CD4-positive, alpha-beta T cell treated with Interferon alpha-2 for 1 hour (primary cell): Measurements from ENCODE around the gene CD9.
"Not testable (repeated sequence)": the region's sequence is repeated elsewhere in the genome, so short reads cannot be mapped to it uniquely, and the experiment has no call there.

Experiments used
- DNase-seq, 2 donors: peaks; one replicate each; pipeline ENCODE4 v3.0.0-alpha.2; 2020 to 2022

The CD9 gene

DNA sequence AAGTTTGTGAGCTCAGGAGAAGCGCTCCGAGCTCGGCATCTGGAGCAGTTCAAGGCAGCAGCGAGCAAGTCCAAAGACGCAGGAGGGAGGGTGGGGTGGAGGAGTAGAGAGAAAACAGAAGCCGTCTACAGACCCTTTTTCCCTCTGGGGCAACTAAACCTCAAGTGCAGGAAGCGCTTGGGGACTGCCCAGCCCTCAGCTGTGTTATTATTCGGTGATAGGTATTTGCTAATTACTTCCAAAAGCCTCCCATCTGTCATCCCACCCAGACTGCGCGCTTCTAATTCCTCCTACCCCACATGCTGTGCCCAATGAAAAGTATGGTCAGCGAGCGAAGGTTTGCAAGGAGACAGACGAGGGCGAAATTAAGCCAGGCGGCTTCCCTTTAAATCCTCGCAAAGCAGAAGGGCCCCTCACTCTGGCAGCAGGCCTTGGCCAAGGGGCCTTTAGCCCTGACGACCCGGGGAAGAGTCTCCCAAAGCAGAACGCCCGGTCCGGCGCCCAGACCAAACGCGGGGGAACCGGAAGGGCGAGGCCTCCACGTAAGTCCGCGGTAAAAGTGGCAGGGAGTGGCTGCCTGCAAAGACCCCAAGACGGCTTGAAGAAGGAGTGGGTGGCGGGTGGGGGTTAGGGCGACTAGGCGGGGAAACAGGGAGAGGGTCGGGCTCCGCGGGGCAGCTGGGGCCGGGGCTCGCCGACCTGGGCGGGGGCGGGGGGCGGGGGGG lies 507 bp upstream of the CD9 start:
- DNase-seq = no peak

DNA sequence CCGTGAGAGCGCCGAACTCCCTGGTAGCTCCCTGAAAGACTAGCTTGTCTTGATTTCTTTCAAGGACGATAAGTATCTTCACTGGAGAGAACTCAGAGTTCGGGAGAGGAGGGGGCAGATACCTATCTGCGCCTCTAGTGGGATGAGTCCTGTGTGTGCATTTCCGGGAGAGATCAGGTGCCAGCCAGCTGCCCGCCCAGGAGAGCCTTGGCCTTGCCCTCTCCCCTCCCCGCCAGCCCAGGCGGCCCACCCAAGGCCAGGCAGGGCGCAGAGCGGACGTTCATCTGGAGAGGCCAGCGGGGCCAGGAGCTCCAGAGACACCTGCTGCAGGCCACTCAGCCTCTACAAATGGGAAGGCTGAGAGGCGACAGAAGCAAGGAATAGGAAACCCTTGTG lies 1.0 kb downstream of the CD9 start:
- no peak for DNase-seq

DNA sequence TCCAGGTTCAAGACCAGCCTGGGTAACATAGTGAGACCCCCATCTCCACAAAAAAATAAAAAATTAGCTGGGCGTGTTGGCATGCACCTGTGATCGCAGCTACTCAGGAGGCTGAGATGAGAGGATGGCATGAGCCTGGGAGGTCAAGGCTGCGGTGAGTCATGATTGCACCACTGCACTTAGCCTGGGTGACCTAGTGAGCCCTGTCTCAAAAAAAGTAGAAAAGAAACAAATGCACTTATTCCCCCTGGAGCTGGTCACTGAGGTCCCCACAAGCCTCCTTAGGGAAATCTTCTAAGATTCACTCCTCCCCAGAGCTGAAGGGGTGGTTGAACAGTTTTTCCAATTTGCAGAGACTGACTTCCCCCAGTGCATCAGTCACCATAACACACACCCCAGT lies 1.6 kb downstream of the CD9 start:
- DNase-seq = no peak

DNA sequence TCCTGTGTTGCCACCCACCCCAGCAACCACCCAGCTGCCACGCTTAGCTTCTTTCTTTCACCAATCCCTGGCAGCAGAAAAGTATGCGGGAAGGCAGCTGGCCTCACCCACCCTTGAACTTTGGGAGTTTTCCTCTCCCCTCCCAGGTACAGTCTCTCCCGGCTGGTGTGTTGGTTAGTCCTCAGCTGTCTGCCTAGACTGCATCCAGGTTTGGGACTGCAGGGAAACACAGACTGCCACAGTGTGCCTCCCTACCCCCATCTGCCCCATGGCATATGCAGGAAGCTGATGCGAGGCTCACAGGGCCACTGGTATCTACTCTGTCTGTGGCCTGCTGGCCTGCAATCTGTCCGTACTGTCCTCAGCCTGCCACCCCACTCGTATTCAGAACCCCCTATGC lies 2.1 kb downstream of the CD9 start:
- no peak for DNase-seq

DNA sequence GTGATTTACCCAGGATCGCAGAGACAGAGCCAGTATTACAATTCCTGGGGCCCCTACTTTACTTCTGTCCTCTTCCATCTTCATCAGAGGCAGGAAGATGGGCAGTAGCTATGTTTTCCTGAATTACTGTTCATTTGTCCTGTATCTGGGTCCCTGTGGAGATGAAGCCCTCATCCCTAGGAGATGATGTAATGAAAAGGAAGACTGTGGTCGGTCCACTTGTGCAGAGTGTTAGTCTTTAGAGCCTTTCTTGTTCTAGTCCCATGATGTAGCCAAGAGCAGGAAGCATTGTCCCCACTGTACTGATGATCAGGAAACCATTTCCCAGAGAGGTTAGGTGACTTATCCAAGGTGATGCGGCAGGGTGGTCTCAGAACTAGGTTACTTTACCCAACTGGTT lies 2.6 kb downstream of the CD9 start:
- DNase-seq = no peak

DNA sequence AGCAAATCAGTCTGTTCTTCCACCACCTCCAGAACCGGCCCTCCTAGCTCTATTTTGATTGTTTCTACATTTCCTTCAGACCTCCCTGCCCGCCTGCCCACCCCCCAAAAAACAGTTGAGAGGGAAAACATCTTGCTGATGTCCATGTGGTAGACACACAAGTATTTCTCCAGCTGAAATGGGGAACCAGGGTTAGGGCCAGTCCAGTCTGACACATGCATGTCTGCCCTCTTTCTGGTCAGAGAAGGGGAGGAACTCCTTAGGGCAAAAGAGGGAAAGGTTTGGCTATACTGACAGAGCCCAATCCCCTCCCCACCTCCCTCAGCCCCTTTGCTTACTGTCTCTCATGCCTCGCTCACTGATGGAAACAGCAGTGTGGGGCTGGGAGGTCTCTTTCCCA lies 3.4 kb downstream of the CD9 start:
- no peak for DNase-seq

DNA sequence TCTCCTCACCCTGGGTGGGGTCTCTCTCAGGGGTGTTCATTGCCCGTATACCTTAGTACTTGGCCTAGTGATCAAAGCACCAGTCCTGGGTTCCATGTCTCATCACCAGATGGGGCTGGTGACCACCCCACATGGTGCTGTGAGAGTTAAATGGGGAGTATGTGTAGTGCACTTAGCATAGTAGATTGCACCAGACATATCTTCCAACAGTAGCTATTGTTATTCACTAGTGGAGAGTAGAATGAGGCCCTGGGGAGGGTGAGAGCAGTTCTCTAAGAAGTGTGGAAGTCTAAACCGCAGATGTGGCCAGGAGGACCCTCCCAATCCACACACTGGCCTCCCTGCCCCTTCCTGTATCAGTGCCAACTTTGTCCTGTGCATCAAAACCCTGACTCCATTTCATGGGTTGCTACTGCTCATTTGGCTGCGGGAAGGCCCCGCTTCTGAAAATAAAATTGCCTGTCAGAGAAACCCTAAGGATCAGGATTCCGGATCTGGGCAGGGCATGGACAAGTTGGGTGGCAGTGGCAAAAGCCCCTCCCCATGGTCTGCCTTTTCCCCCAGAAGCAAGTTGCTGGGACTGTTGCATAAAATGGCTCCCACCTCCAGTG lies 4.4 kb downstream of the CD9 start:
- DNase-seq = no peak

DNA sequence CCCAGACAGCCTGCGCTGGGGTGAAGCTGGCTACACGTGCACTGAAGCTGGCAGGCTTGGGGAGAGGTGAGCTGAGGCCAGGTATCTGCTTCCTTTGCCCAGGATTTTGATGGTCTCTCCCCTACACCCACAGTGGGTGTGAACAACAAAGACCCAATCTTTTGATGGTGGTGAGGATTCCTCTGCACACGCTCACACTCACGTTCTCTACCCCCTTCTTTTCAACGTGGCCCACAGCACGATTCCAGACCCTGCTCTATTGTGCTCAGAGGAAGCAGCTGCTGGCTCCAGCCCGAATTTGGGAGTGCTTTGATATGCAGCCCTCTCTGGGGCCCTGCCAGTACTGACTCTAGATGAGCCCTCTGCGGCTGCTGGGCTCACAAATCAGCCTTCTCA lies 4.9 kb downstream of the CD9 start:
- no peak for DNase-seq

DNA sequence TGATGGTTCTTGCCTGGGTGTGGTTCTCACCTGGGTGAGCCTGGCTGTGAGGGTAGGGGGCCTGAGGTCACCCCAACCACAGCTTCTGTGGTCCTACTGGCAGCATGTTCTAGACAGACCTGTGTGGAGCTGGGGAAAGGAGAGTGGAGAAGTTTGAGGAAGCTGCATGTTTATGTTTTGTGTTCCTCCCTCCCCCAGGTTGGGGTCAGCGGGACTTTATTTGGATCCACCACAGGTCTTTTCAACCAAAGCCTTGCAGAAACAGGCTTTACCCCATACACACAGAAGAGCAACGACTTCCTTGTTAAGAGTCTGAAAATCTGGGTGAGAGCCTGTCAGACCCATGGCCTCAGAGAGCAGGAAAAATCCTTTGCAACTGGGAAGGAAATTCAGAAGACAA lies 5.6 kb downstream of the CD9 start:
- DNase-seq = no peak

DNA sequence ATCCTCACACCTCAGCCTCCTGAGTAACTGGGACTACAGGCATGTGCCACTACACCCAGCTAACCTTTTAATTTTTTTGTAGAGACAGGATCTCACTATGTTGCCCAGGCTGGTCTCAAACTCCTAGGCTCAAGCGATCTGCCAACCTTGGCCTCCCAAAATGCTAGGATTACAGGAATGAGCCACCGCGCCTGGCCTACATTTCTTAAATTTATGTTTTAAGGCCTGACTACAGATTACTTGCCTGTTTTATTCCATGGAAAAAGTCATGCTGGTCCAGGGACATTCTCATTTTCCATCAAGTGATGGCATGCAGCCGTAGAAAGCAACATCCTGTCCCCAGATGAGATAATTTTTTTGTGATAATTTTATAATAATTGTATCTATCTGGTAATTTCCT lies 6.1 kb downstream of the CD9 start:
- no peak for DNase-seq

DNA sequence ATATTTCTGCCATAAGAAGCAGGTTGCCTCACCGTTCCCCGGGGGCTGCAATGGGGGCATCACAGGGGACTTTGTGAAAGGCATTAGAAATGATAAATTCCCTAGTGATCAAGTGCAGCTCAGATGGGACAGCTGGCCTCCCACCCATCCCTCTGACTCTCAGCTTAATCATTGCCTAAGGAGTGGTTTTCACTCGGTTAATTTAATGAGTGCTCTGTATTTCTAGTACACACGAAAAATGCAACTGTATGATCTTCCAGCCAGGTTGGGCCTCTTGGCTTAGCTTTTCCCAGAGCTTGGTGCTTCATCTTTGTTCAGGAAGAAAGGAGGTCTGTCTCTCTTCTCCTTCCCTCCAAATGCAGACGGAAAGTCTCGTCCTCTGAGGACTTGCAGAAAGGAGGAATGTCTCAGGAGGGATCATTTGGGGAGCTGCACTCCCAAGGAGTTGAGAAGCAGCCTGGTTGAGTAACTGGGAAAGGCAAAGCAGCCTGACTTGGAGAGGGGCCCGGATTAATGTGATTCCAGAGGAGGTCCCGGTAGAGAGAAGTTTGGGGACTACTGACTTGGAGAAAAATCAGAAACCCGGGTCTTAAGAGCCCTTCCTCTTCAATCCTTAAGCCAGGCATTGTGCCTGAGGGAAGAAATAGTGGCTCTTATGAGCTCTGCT lies 7.2 kb downstream of the CD9 start:
- DNase-seq = no peak

DNA sequence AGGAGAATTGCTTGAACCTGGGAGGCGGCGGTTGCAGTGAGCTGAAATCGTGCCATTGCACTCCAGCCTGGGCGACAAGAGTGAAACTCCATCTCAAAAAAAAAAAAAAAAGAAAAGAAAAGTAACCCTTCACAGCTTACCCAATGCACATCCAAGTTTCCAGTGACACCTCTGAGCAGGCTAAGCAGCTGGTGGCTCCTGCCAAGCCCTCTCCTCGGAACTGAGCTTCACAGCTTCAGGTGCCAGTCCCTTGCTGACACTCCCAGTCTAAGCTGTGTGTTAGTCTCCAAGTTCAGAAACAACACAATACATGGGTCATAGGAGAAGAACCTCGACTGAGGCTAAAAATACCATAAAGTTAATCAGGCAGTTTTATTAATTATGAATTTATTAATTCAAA lies 7.9 kb downstream of the CD9 start:
- DNase-seq = no peak

DNA sequence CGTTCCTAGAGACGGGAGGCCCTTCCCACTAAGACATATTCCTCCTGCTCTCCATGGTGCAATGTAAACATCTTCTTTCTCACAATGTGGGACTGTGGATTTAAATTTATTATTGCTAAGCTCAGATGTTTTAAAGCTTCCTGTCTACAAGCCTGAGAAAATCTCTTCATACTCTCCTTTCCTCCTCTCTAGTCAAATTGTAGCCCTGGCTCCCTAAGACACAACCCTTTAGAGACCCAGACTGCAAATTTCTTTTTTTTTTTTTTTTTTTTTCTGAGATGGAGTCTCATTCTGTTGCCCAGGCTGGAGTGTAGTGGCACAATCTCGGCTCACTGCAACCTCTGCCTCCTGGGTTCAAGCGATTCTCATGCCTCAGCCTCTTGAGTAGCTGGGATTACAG lies 9.2 kb downstream of the CD9 start:
- DNase-seq = not testable (repeated sequence)

DNA sequence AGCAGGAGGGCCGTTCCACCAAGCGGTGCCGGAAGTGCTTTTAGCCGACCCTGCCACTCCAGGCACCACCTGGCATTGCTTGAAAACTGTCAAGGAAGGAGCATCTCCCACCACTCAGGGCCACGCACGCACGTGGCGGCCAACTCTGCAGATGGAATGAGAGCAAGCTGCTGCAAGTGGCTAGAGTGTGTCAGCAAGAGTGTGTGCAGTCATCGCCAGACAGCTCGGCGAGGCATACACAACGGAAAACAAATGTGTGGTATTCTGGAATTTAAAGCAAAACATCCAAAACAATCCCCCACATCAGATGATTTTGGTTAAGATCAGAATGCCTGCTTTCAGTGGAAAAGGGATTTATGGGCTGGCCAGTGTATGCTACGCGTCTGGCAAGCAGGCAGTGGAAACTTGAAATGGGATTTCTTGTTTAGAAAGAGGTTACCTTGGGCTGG lies 11.2 kb downstream of the CD9 start:
- no peak for DNase-seq

DNA sequence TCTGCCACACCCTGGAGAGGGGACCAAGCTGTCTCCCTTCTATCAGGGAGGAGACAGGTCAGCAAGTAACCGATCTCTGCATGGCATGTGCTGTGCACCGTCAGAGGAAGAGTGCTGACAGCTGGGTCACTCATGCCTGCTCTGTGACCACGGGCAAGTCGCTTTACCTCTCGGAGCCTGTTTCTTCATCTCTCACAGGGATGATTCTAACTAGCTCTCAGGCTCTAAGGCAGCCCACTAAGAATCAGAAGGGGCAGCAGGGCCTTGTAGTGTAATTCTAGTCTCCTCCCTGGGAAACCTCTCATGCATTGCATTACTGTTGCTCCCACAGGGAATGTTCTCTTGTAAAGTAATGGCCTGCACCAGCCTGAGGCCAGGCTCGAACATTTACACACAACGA lies 11.9 kb downstream of the CD9 start:
- DNase-seq = no peak

DNA sequence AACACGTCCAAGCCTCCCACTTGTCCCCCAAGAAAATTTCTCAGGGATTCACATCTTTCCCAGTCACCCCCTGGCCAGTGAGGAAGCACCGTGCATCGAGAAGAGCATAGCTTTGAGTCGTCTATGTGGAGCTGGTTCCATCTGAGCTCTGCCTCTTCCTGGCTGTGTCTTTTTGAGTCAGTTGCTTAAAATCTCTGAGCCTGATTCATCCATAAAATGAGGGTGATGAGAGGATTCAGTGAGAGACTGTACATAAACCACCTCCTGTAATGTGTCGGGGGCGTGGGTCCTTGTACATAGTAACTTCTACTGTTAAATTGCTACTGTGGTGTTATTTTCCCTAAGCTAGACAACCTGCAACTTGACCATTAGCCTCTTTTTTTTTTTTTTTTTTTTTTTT lies 13.8 kb downstream of the CD9 start:
- DNase-seq = no peak

DNA sequence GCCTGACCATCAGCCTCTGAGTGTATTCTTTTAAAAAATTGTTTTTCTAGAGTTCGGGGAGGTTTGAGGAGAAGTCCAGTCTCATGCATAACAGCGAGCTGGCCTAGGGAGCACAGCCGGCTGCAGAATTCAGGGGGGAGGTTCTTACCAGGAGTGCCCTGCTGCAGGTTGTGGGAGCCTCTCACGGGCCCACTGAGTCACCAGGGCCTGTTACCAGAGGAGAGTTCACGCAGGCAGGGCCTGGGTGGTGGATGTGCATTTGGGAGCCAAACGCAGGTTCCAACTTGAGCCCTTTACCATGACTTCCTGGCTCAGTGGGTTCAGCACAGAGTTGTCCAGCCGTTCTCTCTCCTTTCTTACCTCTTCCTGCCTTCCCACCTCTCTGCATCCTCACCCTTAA lies 14.4 kb downstream of the CD9 start:
- DNase-seq = no peak

DNA sequence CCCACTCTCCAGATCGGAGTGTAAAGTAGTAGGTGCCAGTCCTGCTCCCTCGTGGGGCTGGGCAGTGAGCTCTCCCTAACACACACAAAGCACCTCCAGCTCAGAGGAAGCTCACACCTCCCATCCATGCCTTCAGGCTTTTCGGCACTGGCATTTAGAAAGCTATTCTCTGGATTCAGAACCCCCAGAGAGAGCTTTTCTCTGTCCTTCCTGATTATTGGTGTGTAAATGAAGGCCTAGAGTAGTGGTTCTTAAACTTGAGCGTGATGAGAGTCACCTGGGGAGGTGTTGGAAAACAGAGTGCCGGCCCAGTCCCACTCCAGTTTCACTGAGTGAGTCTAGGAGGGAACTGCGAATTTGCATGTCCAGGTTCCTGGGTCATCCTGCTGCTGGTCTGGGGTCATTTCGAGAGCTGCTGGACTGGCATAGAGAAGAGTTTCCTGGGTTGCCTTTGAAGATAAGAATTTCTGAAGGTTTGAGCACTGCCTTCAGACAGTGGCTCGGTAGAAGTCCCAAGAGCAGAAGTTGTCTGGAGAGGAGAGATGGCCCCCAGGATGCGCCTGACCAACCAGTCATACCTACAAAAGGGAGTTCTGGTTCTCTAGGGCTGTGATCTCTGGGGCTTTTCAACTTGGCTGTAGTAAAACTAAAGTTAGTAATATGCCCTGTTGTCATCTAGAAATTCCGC lies 15.1 kb downstream of the CD9 start:
- DNase-seq = no peak

DNA sequence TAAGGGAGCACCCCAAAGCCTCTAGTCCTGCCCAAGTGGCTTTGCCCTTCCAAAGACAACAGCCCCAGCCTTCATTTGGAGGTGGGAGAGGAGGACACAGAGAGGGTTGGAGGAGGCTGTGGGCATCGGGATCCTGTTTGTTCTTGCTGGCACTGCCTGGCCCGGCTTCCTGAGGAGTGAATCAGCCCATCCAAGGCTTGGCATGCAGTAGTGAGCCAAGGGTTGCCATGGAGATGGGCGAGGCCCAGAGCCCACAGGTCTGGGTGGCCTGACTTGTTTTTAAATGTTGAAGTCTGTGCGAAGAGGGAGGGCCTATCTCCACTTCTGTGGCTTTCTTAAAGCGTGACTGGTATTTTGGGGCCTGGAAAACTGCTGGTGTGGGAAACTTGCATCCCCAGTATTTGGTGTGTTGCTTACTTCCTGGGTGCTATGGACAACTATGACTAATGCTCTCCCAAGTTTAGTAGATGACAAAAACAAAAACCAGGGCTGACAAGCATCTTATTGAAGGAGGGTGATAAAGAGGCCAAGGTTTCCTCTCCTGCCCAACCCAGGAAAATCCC lies 15.8 kb downstream of the CD9 start:
- DNase-seq = no peak

DNA sequence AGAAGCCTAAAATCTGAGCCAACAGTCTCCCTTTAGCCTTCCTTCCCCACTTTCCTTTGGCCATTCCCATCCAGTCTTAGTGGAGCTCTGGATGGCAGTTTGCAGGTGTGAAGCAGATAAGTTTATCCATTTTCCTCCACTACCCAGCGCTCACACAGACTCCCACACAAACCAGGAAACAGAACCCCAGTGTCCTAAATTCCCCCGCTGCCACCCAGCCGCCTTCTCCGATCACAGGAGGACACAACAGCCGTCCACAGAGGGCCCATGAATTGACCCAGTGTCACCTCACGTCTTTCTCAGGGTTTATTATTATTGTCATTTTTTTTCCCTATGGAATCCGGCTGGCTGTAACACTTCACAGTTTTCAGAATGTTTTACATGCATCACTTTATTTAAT lies 16.4 kb downstream of the CD9 start:
- DNase-seq = no peak

DNA sequence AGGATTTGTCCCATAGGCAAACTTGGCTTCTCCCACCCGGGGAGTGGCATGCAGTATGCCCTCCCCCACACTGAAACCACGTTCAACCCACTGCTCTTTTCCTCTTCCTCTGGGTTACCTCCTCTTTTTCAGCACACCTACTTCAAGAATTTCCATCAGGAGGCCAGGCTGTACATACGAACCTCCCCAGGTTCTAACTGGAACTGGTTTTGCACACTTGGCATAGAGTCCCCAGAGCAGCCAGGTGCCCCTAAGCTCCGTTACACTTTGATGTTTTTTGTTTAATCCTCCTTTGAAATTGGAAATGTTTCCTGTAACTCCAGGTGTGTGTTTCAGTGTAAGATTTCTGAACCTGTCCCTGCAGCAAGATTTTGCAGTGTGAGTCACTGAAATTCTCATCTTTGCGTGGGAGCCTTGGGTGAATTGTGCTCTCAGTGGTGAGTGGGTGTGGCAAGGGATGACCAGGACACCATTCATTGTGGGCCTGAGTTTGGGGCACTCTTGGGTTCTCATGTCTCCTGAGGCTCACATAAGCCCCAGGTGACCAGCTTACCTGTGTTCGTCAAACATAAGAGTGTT lies 18.2 kb downstream of the CD9 start:
- DNase-seq = no peak

DNA sequence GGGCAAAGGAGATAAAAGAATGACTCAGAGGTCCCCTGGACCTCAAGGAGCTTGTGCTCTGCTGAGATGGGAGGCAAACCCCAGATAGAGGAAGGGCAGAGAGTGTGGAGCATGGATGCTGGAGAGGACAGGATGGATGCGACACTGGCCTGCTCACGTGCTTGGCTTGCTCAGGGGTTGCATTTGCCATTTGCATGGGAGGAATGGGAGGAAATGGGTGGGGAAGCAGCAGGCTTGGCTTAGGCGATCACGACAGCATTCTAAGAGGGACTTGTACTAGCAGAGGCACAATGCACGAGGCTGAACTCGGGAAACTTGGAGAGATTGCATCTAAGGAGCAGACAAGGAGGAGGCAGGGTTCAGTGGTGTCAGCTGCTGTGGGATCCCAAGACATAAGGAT lies 19.8 kb downstream of the CD9 start:
- DNase-seq = no peak

DNA sequence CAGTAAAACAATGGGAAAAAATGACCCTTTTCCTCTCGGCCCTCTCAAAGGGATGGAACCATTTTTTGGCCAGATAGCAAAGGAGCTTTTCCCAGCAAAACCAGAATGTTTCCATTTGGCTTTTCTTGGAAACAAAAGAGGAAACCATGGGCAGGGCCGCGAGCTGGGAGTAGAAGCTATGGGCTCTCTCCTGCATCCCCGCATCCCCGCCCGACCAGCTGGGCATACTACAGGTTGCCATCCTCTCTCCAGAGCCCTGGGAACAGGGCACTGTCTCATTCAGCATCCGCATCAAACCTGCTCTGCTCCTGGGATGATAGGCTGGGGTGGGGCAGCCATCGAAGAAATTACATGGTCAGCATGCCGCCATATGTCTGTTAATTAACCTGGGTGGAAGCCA lies 20.9 kb downstream of the CD9 start:
- DNase-seq = no peak
